Measurements from ENCODE around the gene TCP11X2.
"Not testable (repeated sequence)": the region's sequence is repeated elsewhere in the genome, so short reads cannot be mapped to it uniquely, and the experiment has no call there.

TCP11X2 gene

GRCh38 chrX:102439908-102440307 lies 31.7 kb downstream of the TCP11X2 start, which contains the start of gene NXF2B:
Gene NXF2B, minus strand, starts transcription at chrX:102440008. Its CDS starts 59,972 bp downstream, at chrX:102380036.
- not testable (repeated sequence) for H4K8ac ChIP-seq (ENCODE audit: low read depth, low read length); H3K14ac ChIP-seq (ENCODE audit: low read length); H3K4ac ChIP-seq (ENCODE audit: low read depth, low read length); H4K91ac ChIP-seq (ENCODE audit: low read depth, low read length); H3K4me3 ChIP-seq (ENCODE audit: low read depth, low read length); H2BK12ac ChIP-seq (ENCODE audit: low read length); H3K36me3 ChIP-seq (ENCODE audit: control insufficient read depth in 1 of 2, insufficient read depth in 2 of 2, low read length in 2 of 2); H3K79me2 ChIP-seq (ENCODE audit: control insufficient read depth, insufficient read depth, low read length, poor library complexity); H4K12ac ChIP-seq (ENCODE audit: low read depth, low read length); H2AFZ ChIP-seq (ENCODE audit: insufficient read depth, low read length, poor library complexity); H2AK5ac ChIP-seq (ENCODE audit: low read length); H2BK120ac ChIP-seq (ENCODE audit: insufficient read depth, low read length, poor library complexity); H3K27ac ChIP-seq (ENCODE audit: low read depth, low read length); H3K9ac ChIP-seq (ENCODE audit: low read length); H3K18ac ChIP-seq (ENCODE audit: low read length); H2BK5ac ChIP-seq (ENCODE audit: low read depth, low read length, poor library complexity); H3K79me1 ChIP-seq (ENCODE audit: low read length); H3K4me2 ChIP-seq (ENCODE audit: low read length); H3K27me3 ChIP-seq (ENCODE audit: insufficient read depth, low read length); DNase-seq; H3K9me3 ChIP-seq (ENCODE audit: insufficient read depth, low read depth, low read length); H3K4me1 ChIP-seq (ENCODE audit: control insufficient read depth in 1 of 2, insufficient read depth in 2 of 2, low read length in 2 of 2); H3K23ac ChIP-seq (ENCODE audit: low read length)
- WGBS (ENCODE audit: extremely low coverage, insufficient coverage, insufficient read length): no CpG with 5 or more reads among the region's 11 CpGs

GRCh38 chrX:102414493-102414892 lies 57.1 kb downstream of the TCP11X2 start:
- not testable (repeated sequence) for H3K4me1 ChIP-seq (ENCODE audit: control insufficient read depth in 1 of 2, insufficient read depth in 2 of 2, low read length in 2 of 2); H4K8ac ChIP-seq (ENCODE audit: low read depth, low read length); H3K18ac ChIP-seq (ENCODE audit: low read length); H3K36me3 ChIP-seq (ENCODE audit: control insufficient read depth in 1 of 2, insufficient read depth in 2 of 2, low read length in 2 of 2); H3K9ac ChIP-seq (ENCODE audit: low read length); H3K79me1 ChIP-seq (ENCODE audit: low read length); H2BK5ac ChIP-seq (ENCODE audit: low read depth, low read length, poor library complexity); H3K4me2 ChIP-seq (ENCODE audit: low read length); DNase-seq; H3K9me3 ChIP-seq (ENCODE audit: insufficient read depth, low read depth, low read length); H2AK5ac ChIP-seq (ENCODE audit: low read length); H3K27me3 ChIP-seq (ENCODE audit: insufficient read depth, low read length); H3K4me3 ChIP-seq (ENCODE audit: low read depth, low read length); H3K23ac ChIP-seq (ENCODE audit: low read length); H3K27ac ChIP-seq (ENCODE audit: low read depth, low read length); H4K91ac ChIP-seq (ENCODE audit: low read depth, low read length); H3K4ac ChIP-seq (ENCODE audit: low read depth, low read length); H3K14ac ChIP-seq (ENCODE audit: low read length); H4K12ac ChIP-seq (ENCODE audit: low read depth, low read length); H2BK12ac ChIP-seq (ENCODE audit: low read length); H2AFZ ChIP-seq (ENCODE audit: insufficient read depth, low read length, poor library complexity); H3K79me2 ChIP-seq (ENCODE audit: control insufficient read depth, insufficient read depth, low read length, poor library complexity); H2BK120ac ChIP-seq (ENCODE audit: insufficient read depth, low read length, poor library complexity)
- no CpG with 5 or more reads among the region's 4 CpGs for WGBS (ENCODE audit: extremely low coverage, insufficient coverage, insufficient read length)

Measured in trophoblast cell (in vitro differentiated cells and primary cell).